ENCODE results near the gene MRPS10.

The MRPS10 gene

GRCh38 chr6:42249279-42249678 lies 31.6 kb upstream of the MRPS10 start:
- Mint-ChIP-seq H3K4me3 (no peak overlapping the region), H3K4me1 (peaks cover 42% of the 10 kb centered on the region), H3K27me3 (ENCODE audit: low read depth) (peaks cover 9% of the 10 kb centered on the region), H3K36me3 (ENCODE audit: low read depth) (peaks cover 70% of the 10 kb centered on the region), H3K9me3 (no peaks in the 10 kb centered on the region), H3K27ac (no peak overlapping the region)
- TF ChIP-seq, protein P1, sequence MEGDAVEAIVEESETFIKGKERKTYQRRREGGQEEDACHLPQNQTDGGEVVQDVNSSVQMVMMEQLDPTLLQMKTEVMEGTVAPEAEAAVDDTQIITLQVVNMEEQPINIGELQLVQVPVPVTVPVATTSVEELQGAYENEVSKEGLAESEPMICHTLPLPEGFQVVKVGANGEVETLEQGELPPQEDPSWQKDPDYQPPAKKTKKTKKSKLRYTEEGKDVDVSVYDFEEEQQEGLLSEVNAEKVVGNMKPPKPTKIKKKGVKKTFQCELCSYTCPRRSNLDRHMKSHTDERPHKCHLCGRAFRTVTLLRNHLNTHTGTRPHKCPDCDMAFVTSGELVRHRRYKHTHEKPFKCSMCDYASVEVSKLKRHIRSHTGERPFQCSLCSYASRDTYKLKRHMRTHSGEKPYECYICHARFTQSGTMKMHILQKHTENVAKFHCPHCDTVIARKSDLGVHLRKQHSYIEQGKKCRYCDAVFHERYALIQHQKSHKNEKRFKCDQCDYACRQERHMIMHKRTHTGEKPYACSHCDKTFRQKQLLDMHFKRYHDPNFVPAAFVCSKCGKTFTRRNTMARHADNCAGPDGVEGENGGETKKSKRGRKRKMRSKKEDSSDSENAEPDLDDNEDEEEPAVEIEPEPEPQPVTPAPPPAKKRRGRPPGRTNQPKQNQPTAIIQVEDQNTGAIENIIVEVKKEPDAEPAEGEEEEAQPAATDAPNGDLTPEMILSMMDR (IDR thresholded peaks at IDR 0.05; ENCODE audit: unreplicated experiment in 3 of 3), result no peak

- no peak overlapping the region for H3K27ac Mint-ChIP-seq
- H3K27me3 Mint-ChIP-seq (ENCODE audit: low read depth), result peaks cover 6% of the 10 kb centered on the region
- H3K4me1 Mint-ChIP-seq, result no peaks in the 10 kb centered on the region
- TF ChIP-seq, protein P1 (IDR thresholded peaks at IDR 0.05; ENCODE audit: unreplicated experiment in 3 of 3), result no peak
- H3K36me3 Mint-ChIP-seq (ENCODE audit: low read depth), result peaks cover 50% of the 10 kb centered on the region
- H3K9me3 Mint-ChIP-seq, result no peaks in the 10 kb centered on the region
- H3K4me3 Mint-ChIP-seq, result no peak overlapping the region
Measured at GRCh38 chr6:42243046-42243445, 25.4 kb upstream of the MRPS10 start.

DNA sequence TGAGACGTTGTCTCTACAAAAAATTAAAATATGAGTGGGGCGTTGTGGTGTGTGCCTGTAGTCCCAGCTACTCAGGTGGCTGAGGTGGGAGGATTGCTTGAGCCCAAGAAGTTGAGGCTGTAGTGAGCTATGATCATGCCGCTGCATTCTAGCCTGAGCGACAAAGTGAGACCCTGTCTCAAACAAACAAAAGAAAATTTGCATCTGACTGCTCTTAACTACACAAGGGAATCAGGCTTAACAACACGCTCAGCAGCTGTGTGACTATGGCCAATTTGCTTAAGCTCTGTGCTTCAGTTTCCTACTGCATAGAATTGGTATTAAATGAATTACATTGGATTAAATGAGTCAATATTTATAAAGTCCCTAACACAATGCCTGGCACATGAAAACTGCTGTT lies 24.3 kb upstream of the MRPS10 start:
- no peak overlapping the region for H3K27ac Mint-ChIP-seq
- H3K9me3 Mint-ChIP-seq, result no peaks in the 10 kb centered on the region
- peaks cover 42% of the 10 kb centered on the region for H3K36me3 Mint-ChIP-seq (ENCODE audit: low read depth)
- no peaks in the 10 kb centered on the region for H3K27me3 Mint-ChIP-seq (ENCODE audit: low read depth)
- no peak overlapping the region for H3K4me3 Mint-ChIP-seq
- H3K4me1 Mint-ChIP-seq, result no peaks in the 10 kb centered on the region
- TF ChIP-seq, protein P1 (IDR thresholded peaks at IDR 0.05; ENCODE audit: unreplicated experiment in 3 of 3), result no peak

DNA sequence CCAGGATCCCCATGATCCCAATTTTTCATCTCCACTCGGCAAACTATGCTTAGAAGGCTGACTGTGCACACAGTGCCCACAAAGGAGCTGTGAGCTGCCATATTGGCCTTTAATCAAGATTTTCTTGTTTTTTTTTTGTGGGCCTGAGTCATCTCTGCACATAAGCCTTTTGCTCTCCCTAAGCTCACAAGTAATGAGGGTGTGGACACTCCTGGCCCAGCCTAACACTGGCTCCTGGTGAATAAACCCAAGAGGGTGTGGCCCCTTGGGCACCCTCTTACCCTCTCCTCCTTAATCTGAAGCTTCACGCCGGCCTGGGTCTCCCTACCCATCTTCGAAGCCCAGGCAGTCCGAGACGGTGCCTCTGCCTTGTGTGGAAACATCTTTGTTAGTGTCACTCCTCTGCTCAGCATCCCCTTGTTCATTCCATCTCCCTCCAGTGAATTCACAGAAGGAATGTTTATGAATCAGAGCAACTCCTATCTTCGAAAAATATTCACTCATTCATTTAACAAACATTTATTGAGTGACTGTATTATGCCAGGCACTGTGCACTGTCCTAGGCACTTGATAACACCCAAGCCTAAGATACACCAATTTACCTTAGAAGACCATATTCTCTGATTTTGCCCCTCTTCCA lies 22.2 kb upstream of the MRPS10 start:
- Mint-ChIP-seq H3K9me3 (no peaks in the 10 kb centered on the region), H3K4me3 (no peak overlapping the region), H3K27ac (no peak overlapping the region), H3K27me3 (ENCODE audit: low read depth) (no peaks in the 10 kb centered on the region), H3K36me3 (ENCODE audit: low read depth) (peaks cover 39% of the 10 kb centered on the region), H3K4me1 (no peaks in the 10 kb centered on the region)
- TF ChIP-seq, protein P1 (IDR thresholded peaks at IDR 0.05; ENCODE audit: unreplicated experiment in 3 of 3), result no peak

DNA sequence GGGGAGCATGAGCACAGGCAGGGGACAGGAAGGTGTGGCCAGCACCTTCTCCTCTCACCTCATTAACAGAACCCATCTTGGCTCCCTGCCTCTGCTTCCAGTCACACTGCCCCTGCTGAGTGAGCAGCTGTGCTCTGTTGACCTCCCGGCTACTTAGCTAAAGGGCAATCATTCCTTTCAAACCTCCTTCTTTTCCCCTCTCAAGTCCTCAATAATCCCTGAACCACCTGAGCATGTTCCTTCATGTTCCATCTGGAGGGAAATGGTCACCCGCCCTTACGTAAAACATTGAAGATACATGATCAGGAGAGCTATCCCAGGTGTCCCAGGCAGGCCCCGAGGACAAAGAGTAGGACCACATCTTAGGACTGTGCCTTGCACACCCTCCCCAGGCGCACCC lies 21.7 kb upstream of the MRPS10 start:
- H3K9me3 Mint-ChIP-seq, result no peaks in the 10 kb centered on the region
- H3K4me1 Mint-ChIP-seq, result no peaks in the 10 kb centered on the region

GRCh38 chr6:42237857-42238256 lies 20.2 kb upstream of the MRPS10 start:
- Mint-ChIP-seq H3K27ac (no peak overlapping the region), H3K4me3 (no peak overlapping the region), H3K4me1 (no peaks in the 10 kb centered on the region), H3K36me3 (ENCODE audit: low read depth) (peaks cover 34% of the 10 kb centered on the region), H3K27me3 (ENCODE audit: low read depth) (no peaks in the 10 kb centered on the region), H3K9me3 (no peaks in the 10 kb centered on the region)
- TF ChIP-seq, protein P1 (IDR thresholded peaks at IDR 0.05; ENCODE audit: unreplicated experiment in 3 of 3), result no peak

More for the DNA sequence above, 21.7 kb upstream of the MRPS10 start:
- Mint-ChIP-seq H3K36me3 (ENCODE audit: low read depth) (peaks cover 36% of the 10 kb centered on the region), H3K27ac (no peak overlapping the region), H3K4me3 (no peak overlapping the region), H3K27me3 (ENCODE audit: low read depth) (no peaks in the 10 kb centered on the region)
- TF ChIP-seq, protein P1 (IDR thresholded peaks at IDR 0.05; ENCODE audit: unreplicated experiment in 3 of 3), result no peak

Measured in nephron (organoid).